Loucy (cell line): ENCODE data around the gene MICAL2.

Source experiments
- H2AFZ ChIP-seq: fragments of 200-600 bp; sonication (generic); 2 replicates; pipeline ENCODE4 v1.6.0; 2016; ENCODE audit warnings: antibody characterized with exemption, mild to moderate bottlenecking, low read length, moderate library complexity
- H3F3A ChIP-seq: fragments of 200-600 bp; 2 replicates; pipeline ENCODE4 v1.6.0; 2016; ENCODE audit warnings: antibody characterized with exemption, low read depth, mild to moderate bottlenecking
- H3K27me3 ChIP-seq: fragments of 200-600 bp; sonication (generic); 2 replicates; pipeline ENCODE4 v1.6.1; 2014; ENCODE audit warnings: low read length, mild to moderate bottlenecking; ENCODE audit not compliant: insufficient read depth, poor library complexity, severe bottlenecking
- H3K36me3 ChIP-seq: fragments of 200-600 bp; sonication (generic); 2 replicates; pipeline ENCODE4 v1.6.1; 2016; ENCODE audit warnings: low read length; ENCODE audit not compliant: insufficient read depth
- H3K4me1 ChIP-seq: fragments of 200-600 bp; sonication (generic); 2 replicates; pipeline ENCODE4 v1.5.1; 2014; ENCODE audit warnings: low read length, mild to moderate bottlenecking; ENCODE audit not compliant: insufficient read depth, poor library complexity, severe bottlenecking
- H3K4me2 ChIP-seq: fragments of 200-600 bp; sonication (generic); 2 replicates; pipeline ENCODE4 v1.6.0; 2014; ENCODE audit warnings: antibody characterized with exemption, low read length, low read depth, mild to moderate bottlenecking; ENCODE audit not compliant: poor library complexity, severe bottlenecking
- H3K4me3 ChIP-seq: fragments of 200-600 bp; sonication (generic); 2 replicates; pipeline ENCODE4 v1.5.1; 2014; ENCODE audit warnings: low read length, mild to moderate bottlenecking, mixed read lengths; ENCODE audit not compliant: poor library complexity, severe bottlenecking
- H3K79me2 ChIP-seq: fragments of 200-600 bp; sonication (generic); 2 replicates; pipeline ENCODE4 v1.6.1; 2014; ENCODE audit warnings: low read length; ENCODE audit not compliant: insufficient read depth
- H3K9ac ChIP-seq: fragments of 200-600 bp; sonication (generic); 2 replicates; pipeline ENCODE4 v1.6.0; 2014; ENCODE audit warnings: mild to moderate bottlenecking, low read depth, low read length, moderate library complexity; ENCODE audit not compliant: poor library complexity, severe bottlenecking
- H3K9me2 ChIP-seq: fragments of 200-600 bp; sonication (generic); replicated peaks from 2 replicates; pipeline ENCODE4 v1.6.1; 2016; ENCODE audit warnings: low read depth, low read length, mixed read lengths
- H3K9me3 ChIP-seq: fragments of 200-600 bp; sonication (generic); 2 replicates; pipeline ENCODE4 v1.6.1; 2014; ENCODE audit warnings: mild to moderate bottlenecking, antibody characterized with exemption, low read length, low read depth; ENCODE audit not compliant: insufficient read depth
- H4K20me1 ChIP-seq: fragments of 200-600 bp; sonication (generic); 2 replicates; pipeline ENCODE4 v1.6.0; 2014; ENCODE audit warnings: antibody characterized with exemption, low read length, mild to moderate bottlenecking; ENCODE audit not compliant: insufficient read depth, poor library complexity, severe bottlenecking
- CTCF ChIP-seq: fragments of 200-600 bp; sonication (generic); conservative IDR thresholded peaks from 2 replicates; pipeline ENCODE4 v1.5.1; 2014; ENCODE audit warnings: mild to moderate bottlenecking, antibody characterized with exemption, low read length
- EZH2phosphoT487 ChIP-seq: fragments of 200-600 bp; IDR thresholded peaks from 2 replicates; pipeline ENCODE4 v1.6.1; 2018; ENCODE audit warnings: antibody characterized with exemption, mild to moderate bottlenecking, moderate library complexity, borderline replicate concordance

MICAL2 gene

DNA sequence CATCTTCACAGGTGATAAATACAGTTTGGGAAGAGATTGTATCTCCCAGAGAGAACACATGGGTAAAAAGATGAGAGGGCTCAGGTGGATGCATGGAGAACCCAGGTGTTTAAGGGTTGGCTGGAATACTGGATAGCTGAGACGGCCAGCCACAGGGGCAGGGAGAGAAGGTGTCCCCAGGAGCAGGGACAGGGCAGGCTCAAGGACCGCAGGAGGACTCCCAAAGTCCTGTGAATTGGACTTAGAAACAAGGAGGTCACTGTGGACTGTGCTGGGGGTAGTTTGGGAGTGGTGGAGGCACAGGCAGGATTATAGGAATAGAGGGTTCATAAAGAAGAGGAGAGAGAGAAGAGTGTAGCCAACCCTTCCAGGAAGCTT, 163.2 kb downstream of the MICAL2 start:
- no peaks in the 10 kb centered on the region for H3K79me2 ChIP-seq
- no peak for TF ChIP-seq EZH2phosphoT487
- no peak for TF ChIP-seq CTCF
- no peak overlapping the region for H3K9ac ChIP-seq

GRCh38 chr11:12274056-12274455, 163.7 kb downstream of the MICAL2 start:
- no peaks in the 10 kb centered on the region for H3K9me3 ChIP-seq
- no peaks in the 10 kb centered on the region for H3K36me3 ChIP-seq
- H3F3A ChIP-seq: no peaks in the 10 kb centered on the region
- H3K9ac ChIP-seq: no peak overlapping the region
- no peaks in the 10 kb centered on the region for H3K79me2 ChIP-seq
- H3K27me3 ChIP-seq: no peaks in the 10 kb centered on the region
- H3K4me3 ChIP-seq: no peak overlapping the region
- no peak overlapping the region for H3K4me2 ChIP-seq
- H3K4me1 ChIP-seq: no peaks in the 10 kb centered on the region
- TF ChIP-seq EZH2phosphoT487 (no peak), CTCF (no peak)
- H3K9me2 ChIP-seq: no peaks in the 10 kb centered on the region
- H4K20me1 ChIP-seq: no peaks in the 10 kb centered on the region
- H2AFZ ChIP-seq: no peak overlapping the region

More for the DNA sequence above, 163.2 kb downstream of the MICAL2 start:
- Histone ChIP-seq H3K9me2 (no peaks in the 10 kb centered on the region), H3K9me3 (no peaks in the 10 kb centered on the region), H4K20me1 (no peaks in the 10 kb centered on the region), H3K4me1 (no peaks in the 10 kb centered on the region), H3K4me3 (no peak overlapping the region), H3F3A (no peaks in the 10 kb centered on the region), H3K36me3 (no peaks in the 10 kb centered on the region), H2AFZ (no peak overlapping the region), H3K27me3 (no peaks in the 10 kb centered on the region), H3K4me2 (no peak overlapping the region)

GRCh38 chr11:12274558-12275197, 164.3 kb downstream of the MICAL2 start:
- TF ChIP-seq CTCF: no peak
- no peak for TF ChIP-seq EZH2phosphoT487
- no peak overlapping the region for H2AFZ ChIP-seq

More at GRCh38 chr11:12274558-12275197, 164.3 kb downstream of the MICAL2 start:
- Histone ChIP-seq H3K9ac (no peak overlapping the region), H3K4me3 (no peak overlapping the region), H3K4me2 (no peak overlapping the region), H3K4me1 (no peaks in the 10 kb centered on the region), H3K36me3 (no peaks in the 10 kb centered on the region), H3K9me2 (no peaks in the 10 kb centered on the region), H3K9me3 (no peaks in the 10 kb centered on the region), H3K79me2 (no peaks in the 10 kb centered on the region), H3K27me3 (no peaks in the 10 kb centered on the region), H4K20me1 (no peaks in the 10 kb centered on the region), H3F3A (no peaks in the 10 kb centered on the region)
